ENCODE measurements around the gene RPS6KA1.

- no peak for TF ChIP-seq CTCF (IDR thresholded peaks at IDR 0.05; ENCODE audit: insufficient read depth, low read length)
- no peak for TF ChIP-seq REST (IDR thresholded peaks at IDR 0.05; ENCODE audit: insufficient replicate concordance, low read depth)
- no peak for TF ChIP-seq POLR2AphosphoS5 (IDR thresholded peaks at IDR 0.05; ENCODE audit: low read depth)
These were observed 5.6 kb downstream of the RPS6KA1 start for GRCh38 chr1:26535201-26535600.

Measured in HL-60 (cell line).